B cell (primary cell): ENCODE data around the gene TRIP4. TPM values are rescaled to one million over a fixed set of nuclear protein-coding genes. Genes with fewer than 3 reads are reported as not detected.

ENCODE experiments used
- ATAC-seq: fragments of 200-7000 bp; cut with Tn5 transposase; one replicate; pipeline ENCODE4 v1.10.0; 2021; ENCODE audit warnings: low read depth, mild to moderate bottlenecking, moderate number of reproducible peaks, moderate library complexity
- CTCF ChIA-PET: fragments of 350-600 bp; sonication (Branson Sonifier 250); formaldehyde crosslinking; loops from one replicate; lab custom pipeline; 2021; ENCODE audit warnings: antibody characterized with exemption, inconsistent platforms; lab: Charles Lee
- POLR2A ChIA-PET: fragments of 350-600 bp; sonication (Branson Sonifier 250); formaldehyde crosslinking; loops from one replicate; lab custom pipeline; 2021; ENCODE audit warnings: antibody characterized with exemption; lab: Charles Lee
- DNase-seq: peaks from one replicate; pipeline ENCODE4 v3.0.0; 2013
- H2AFZ ChIP-seq: 2 replicates; pipeline ENCODE4 v1.6.1; 2012; ENCODE audit warnings: mild to moderate bottlenecking, low read depth, low read length; ENCODE audit not compliant: insufficient read depth, poor library complexity, severe bottlenecking
- H3K27ac ChIP-seq, 2 donors: 1 replicate in 1 of 2; 2 replicates in 1 of 2; pipeline ENCODE4 v1.5.1; 2012 to 2013; ENCODE audit warnings: low read length in 2 of 2, mild to moderate bottlenecking in 2 of 2, moderate library complexity in 1 of 2
- H3K27me3 ChIP-seq, 4 experiments: fragments of 200-600 bp in 1 of 4; sonication (generic) in 1 of 4; replicated peaks in 1 of 4; 1 replicate in 2 of 4; 2 replicates in 2 of 4; pipeline versions ENCODE4 v1.6.1 to v1.7.0; 2013 to 2016; ENCODE audit warnings: low read length in 3 of 4, mild to moderate bottlenecking in 2 of 4, mixed read lengths in 1 of 4, moderate library complexity in 1 of 4; ENCODE audit not compliant: insufficient read depth in 4 of 4, control insufficient read depth in 3 of 4; ENCODE audit errors: control extremely low read depth in 1 of 4
- H3K36me3 ChIP-seq, 2 experiments: replicated peaks in 1 of 2; 1 replicate in 1 of 2; 2 replicates in 1 of 2; pipeline versions ENCODE4 v1.6.1 to v1.7.1; 2013; ENCODE audit warnings: low read length in 1 of 2; ENCODE audit not compliant: insufficient read depth in 2 of 2, control insufficient read depth in 1 of 2; ENCODE audit errors: control extremely low read depth in 1 of 2, extremely low read depth in 1 of 2
- H3K4me1 ChIP-seq, 2 donors: fragments of 200-600 bp in 1 of 2; sonication (generic) in 1 of 2; 1 replicate in 1 of 2; 2 replicates in 1 of 2; pipeline versions ENCODE4 v1.5.1 to v1.6.1; 2013 to 2017; ENCODE audit warnings: low read length in 2 of 2; ENCODE audit not compliant: control insufficient read depth in 2 of 2, insufficient read depth in 2 of 2
- H3K4me2 ChIP-seq: replicated peaks from 2 replicates; pipeline ENCODE3; 2012; ENCODE audit warnings: mild to moderate bottlenecking, low read depth, low read length; ENCODE audit not compliant: poor library complexity, severe bottlenecking
- H3K4me3 ChIP-seq, 5 experiments: fragments of 200-600 bp in 1 of 5; sonication (generic) in 1 of 5; 1 replicate in 3 of 5; 2 replicates in 2 of 5; pipeline versions ENCODE4 v1.5.1 to v1.7.0; 2011 to 2016; ENCODE audit warnings: low read length in 4 of 5, mild to moderate bottlenecking in 4 of 5, low read depth in 2 of 5, control low read depth in 1 of 5, moderate library complexity in 1 of 5; ENCODE audit not compliant: insufficient read depth in 1 of 5; ENCODE audit errors: control extremely low read depth in 1 of 5, extremely low read depth in 1 of 5
- H3K79me2 ChIP-seq: fragments of 200-600 bp; sonication (generic); one replicate; pipeline ENCODE4 v1.6.0; 2016; ENCODE audit warnings: low read length; ENCODE audit not compliant: control insufficient read depth, insufficient read depth
- H3K9ac ChIP-seq: fragments of 200-600 bp; sonication (generic); 2 replicates; pipeline ENCODE4 v1.6.1; 2017; ENCODE audit warnings: mild to moderate bottlenecking, low read length, moderate library complexity
- H3K9me3 ChIP-seq, 3 donors: one replicate each; pipeline versions ENCODE4 v1.6.1 to v1.7.1; 2013; ENCODE audit warnings: low read length in 2 of 3; ENCODE audit not compliant: control insufficient read depth in 2 of 3, insufficient read depth in 1 of 3; ENCODE audit errors: control extremely low read depth in 1 of 3
- H4K20me1 ChIP-seq: 2 replicates; pipeline ENCODE4 v1.6.0; 2012; ENCODE audit warnings: mild to moderate bottlenecking, low read length; ENCODE audit not compliant: insufficient read depth, control insufficient read depth, poor library complexity, severe bottlenecking
- H3K27ac Mint-ChIP-seq: one replicate; pipeline ENCODE4 v1.8.0; 2021; ENCODE audit warnings: mixed read lengths
- H3K27me3 Mint-ChIP-seq: one replicate; pipeline ENCODE4 v1.8.0; 2021; ENCODE audit warnings: mixed read lengths
- H3K4me1 Mint-ChIP-seq: one replicate; pipeline ENCODE4 v1.8.0; 2021; ENCODE audit warnings: mixed read lengths
- H3K4me3 Mint-ChIP-seq: one replicate; pipeline ENCODE4 v1.8.0; 2021; ENCODE audit warnings: mixed read lengths
- H3K9me3 Mint-ChIP-seq: one replicate; pipeline ENCODE4 v1.8.0; 2022; ENCODE audit warnings: mixed read lengths; ENCODE audit not compliant: insufficient read depth
- EZH2 ChIP-seq: IDR thresholded peaks from 2 replicates; pipeline ENCODE4 v1.6.1; 2012; ENCODE audit warnings: borderline replicate concordance, low read depth, mild to moderate bottlenecking, moderate library complexity, low read length; ENCODE audit not compliant: insufficient read depth, poor library complexity, severe bottlenecking
- WGBS: methylation state at CpG from one replicate; pipeline ENCODE4 v1.1.5; 2013; ENCODE audit warnings: missing lambda C conversion rate; ENCODE audit not compliant: insufficient coverage; 5-methylcytosine and 5-hydroxymethylcytosine counted together
- intact Hi-C: fragments of 100-400 bp; cut with micrococcal nuclease; formaldehyde crosslinking; loops from one replicate; pipeline ENCODE4 v1.10.0; 2022
- polyA plus RNA-seq: library from polyadenylated mRNA; depleted of rRNA; stranded (reverse); fragments of >200 nt; gene quantifications from 2 replicates; pipeline ENCODE4 v1.2.3, GENCODE V29; 2012
- total RNA-seq, 2 donors: library from RNA; stranded (reverse); fragments of 120-200 nt in 1 of 2; gene quantifications; 1 replicate in 1 of 2; 2 replicates in 1 of 2; pipeline versions ENCODE4 v1.2.3 to v1.2.4, GENCODE V29; 2013 to 2022
- TF ChIP-seq, protein P1 (sequence below): fragments of 200-600 bp; IDR thresholded peaks from one replicate; pipeline ENCODE4 v1.8.0; 2022; ENCODE audit warnings: antibody characterized with exemption, mild to moderate bottlenecking

TRIP4 gene
- total and polyA plus RNA-seq, 2 donors (not counting 1 experiment from before 2014, with no cell fraction given) = 13.7 to 38.2 TPM

DNA sequence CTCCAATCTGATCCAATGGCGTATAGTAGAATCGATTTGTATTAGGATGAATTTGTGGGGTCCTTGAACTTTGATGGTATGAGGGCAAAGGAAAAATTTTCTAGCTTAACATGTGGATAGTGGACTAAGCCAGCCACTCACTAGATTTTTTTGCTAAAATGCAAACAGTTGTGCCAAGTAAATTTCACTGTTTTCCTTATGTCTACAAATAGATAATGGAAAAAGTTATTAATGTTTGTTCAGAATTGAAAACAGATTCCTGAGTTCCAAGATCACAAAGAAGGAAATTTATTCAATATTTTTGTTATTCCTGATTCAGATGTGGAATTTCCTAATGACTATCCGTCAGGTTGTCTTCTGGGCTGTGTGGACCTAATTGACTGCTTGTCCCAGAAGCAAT, 37.6 kb downstream of the TRIP4 start:
- H3K27me3 ChIP-seq = no peaks in the 10 kb centered on the region
- DNase-seq (no peak), ATAC-seq (no peak)
- Mint-ChIP-seq H3K27me3 (no peaks in the 10 kb centered on the region), H3K4me1 (peaks cover 9% of the 10 kb centered on the region), H3K4me3 (no peak overlapping the region), H3K27ac (peak overlapping the region; percentile 41), H3K9me3 (no peaks in the 10 kb centered on the region)
- POLR2A ChIA-PET = no interaction called here
- CTCF ChIA-PET = interaction anchor here (1.5 to 4.8 kb wide), 3 partner anchors 226 to 302 kb away, joined by 6 to 30 read pairs (median 6); no protein-coding TSS in a partner anchor
- no peak overlapping the region for H2AFZ ChIP-seq
- intact Hi-C loops = loop anchor here (5.0 kb wide), 1 partner anchor 227 kb away; no protein-coding TSS in a partner anchor
- WGBS = no CpG with 5 or more reads among the region's 3 CpGs
- H3K4me3 ChIP-seq = no peak overlapping the region
- H3K9me3 ChIP-seq = no peaks in the 10 kb centered on the region
- TF ChIP-seq EZH2 = no peak
- TF ChIP-seq, protein P1, sequence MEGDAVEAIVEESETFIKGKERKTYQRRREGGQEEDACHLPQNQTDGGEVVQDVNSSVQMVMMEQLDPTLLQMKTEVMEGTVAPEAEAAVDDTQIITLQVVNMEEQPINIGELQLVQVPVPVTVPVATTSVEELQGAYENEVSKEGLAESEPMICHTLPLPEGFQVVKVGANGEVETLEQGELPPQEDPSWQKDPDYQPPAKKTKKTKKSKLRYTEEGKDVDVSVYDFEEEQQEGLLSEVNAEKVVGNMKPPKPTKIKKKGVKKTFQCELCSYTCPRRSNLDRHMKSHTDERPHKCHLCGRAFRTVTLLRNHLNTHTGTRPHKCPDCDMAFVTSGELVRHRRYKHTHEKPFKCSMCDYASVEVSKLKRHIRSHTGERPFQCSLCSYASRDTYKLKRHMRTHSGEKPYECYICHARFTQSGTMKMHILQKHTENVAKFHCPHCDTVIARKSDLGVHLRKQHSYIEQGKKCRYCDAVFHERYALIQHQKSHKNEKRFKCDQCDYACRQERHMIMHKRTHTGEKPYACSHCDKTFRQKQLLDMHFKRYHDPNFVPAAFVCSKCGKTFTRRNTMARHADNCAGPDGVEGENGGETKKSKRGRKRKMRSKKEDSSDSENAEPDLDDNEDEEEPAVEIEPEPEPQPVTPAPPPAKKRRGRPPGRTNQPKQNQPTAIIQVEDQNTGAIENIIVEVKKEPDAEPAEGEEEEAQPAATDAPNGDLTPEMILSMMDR = no peak
- H3K27ac ChIP-seq = no peak overlapping the region
- H3K36me3 ChIP-seq = peaks cover 15 to 56% of the 10 kb centered on the region in 2 experiments
- H3K79me2 ChIP-seq = no peaks in the 10 kb centered on the region
- H3K4me1 ChIP-seq = no peaks in the 10 kb centered on the region
- no peak overlapping the region for H3K4me2 ChIP-seq
- H4K20me1 ChIP-seq = no peaks in the 10 kb centered on the region
- H3K9ac ChIP-seq = no peak overlapping the region

DNA sequence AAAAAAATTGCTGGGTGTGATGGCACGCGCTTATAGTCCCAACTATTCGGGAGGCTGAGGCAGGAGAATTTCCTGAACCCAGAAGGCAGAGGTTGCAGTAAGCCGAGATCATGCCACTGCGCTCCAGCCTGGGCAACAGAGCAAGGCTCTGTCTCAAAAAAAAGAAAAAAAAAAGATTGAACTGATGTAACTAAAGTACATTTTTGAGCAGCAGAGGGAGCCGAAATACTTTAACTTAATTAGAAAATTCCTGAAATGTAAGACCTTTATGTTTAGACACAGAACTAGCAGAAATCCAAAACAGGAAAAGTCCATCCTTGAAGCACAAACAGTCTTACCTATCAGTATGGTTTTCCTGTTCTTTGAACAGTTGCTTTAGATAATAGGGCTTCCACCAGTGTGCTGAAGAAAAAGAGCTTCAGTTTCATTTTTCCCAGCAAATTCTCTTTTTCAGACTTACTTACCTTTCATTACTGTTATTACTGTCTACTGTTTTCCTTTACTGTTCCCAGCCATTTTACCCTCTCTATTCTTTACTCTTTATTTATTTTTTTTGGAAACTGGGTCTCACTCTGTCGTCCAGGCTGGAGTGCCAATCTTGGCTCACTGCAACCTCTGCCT, 39.3 kb downstream of the TRIP4 start:
- Mint-ChIP-seq H3K27ac (no peak overlapping the region), H3K4me1 (peaks cover 9% of the 10 kb centered on the region), H3K4me3 (no peak overlapping the region), H3K9me3 (no peaks in the 10 kb centered on the region), H3K27me3 (no peaks in the 10 kb centered on the region)
- H2AFZ ChIP-seq = no peak overlapping the region
- no peaks in the 10 kb centered on the region for H3K9me3 ChIP-seq
- TF ChIP-seq, protein P1 = no peak
- TF ChIP-seq EZH2 = no peak
- no peak overlapping the region for H3K4me3 ChIP-seq
- WGBS = 80% methylated on average over 1 of the region's 7 CpGs
- no peaks in the 10 kb centered on the region for H3K4me1 ChIP-seq
- H3K9ac ChIP-seq = no peak overlapping the region
- H3K36me3 ChIP-seq = peaks cover 13 to 56% of the 10 kb centered on the region in 2 experiments
- H3K4me2 ChIP-seq = no peak overlapping the region
- H3K27me3 ChIP-seq = no peaks in the 10 kb centered on the region
- H4K20me1 ChIP-seq = no peaks in the 10 kb centered on the region
- intact Hi-C loops = loop anchor here (1.0 to 5.0 kb wide), 2 partner anchors 225 to 301 kb away; no protein-coding TSS in a partner anchor
- H3K79me2 ChIP-seq = no peaks in the 10 kb centered on the region
- no peak overlapping the region for H3K27ac ChIP-seq
- CTCF ChIA-PET = interaction anchor here (0.6 to 4.8 kb wide), 9 partner anchors 29 to 673 kb away, joined by 3 to 30 read pairs (median 4); no protein-coding TSS in a partner anchor
- DNase-seq (peak; percentile 24), ATAC-seq (no peak)
- POLR2A ChIA-PET = no interaction called here
